ENCODE results near the gene IGFBPL1.

The IGFBPL1 gene

GRCh38 chr9:38387751-38388150 lies 36.5 kb downstream of the IGFBPL1 start:
- no peak overlapping the region for H3K4me3 ChIP-seq (replicated peaks; ENCODE audit: low read depth, low read length)
- TF ChIP-seq CTCF (IDR thresholded peaks at IDR 0.05; ENCODE audit: low read length, missing control alignments): no peak
- DNase-seq (ENCODE audit: low read depth): no peak

- no peak for TF ChIP-seq CTCF (IDR thresholded peaks at IDR 0.05; ENCODE audit: low read length, missing control alignments)
- DNase-seq (ENCODE audit: low read depth): no peak
- H3K4me3 ChIP-seq (replicated peaks; ENCODE audit: low read depth, low read length): no peak overlapping the region
Measured at GRCh38 chr9:38387066-38387465, 37.2 kb downstream of the IGFBPL1 start.

- no peak for DNase-seq (ENCODE audit: low read depth)
- no peak for TF ChIP-seq CTCF (IDR thresholded peaks at IDR 0.05; ENCODE audit: low read length, missing control alignments)
- no peak overlapping the region for H3K4me3 ChIP-seq (replicated peaks; ENCODE audit: low read depth, low read length)
Measured at GRCh38 chr9:38386319-38386895, 37.8 kb downstream of the IGFBPL1 start.

DNA sequence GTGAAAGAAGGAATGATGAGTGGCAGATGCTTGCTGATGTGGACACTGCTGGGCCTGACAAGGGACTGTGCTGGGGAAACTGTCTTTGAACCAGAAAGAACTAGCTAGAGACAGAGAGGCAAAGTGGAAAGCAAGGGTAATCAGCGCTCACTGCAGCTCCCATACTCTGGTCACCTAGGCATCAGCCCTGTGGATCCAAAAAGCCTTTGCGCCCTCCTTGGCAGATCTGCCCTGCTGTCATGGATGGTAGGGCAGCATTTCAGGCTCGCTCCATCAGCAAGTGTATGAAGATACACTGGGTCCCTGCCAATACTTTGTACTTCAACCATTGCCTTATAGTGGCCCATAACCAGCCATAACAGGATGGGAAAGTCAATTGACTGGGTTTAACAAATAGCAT lies 38.4 kb downstream of the IGFBPL1 start:
- DNase-seq (ENCODE audit: low read depth): no peak
- no peak overlapping the region for H3K4me3 ChIP-seq (replicated peaks; ENCODE audit: low read depth, low read length)
- TF ChIP-seq CTCF (IDR thresholded peaks at IDR 0.05; ENCODE audit: low read length, missing control alignments): no peak

DNA sequence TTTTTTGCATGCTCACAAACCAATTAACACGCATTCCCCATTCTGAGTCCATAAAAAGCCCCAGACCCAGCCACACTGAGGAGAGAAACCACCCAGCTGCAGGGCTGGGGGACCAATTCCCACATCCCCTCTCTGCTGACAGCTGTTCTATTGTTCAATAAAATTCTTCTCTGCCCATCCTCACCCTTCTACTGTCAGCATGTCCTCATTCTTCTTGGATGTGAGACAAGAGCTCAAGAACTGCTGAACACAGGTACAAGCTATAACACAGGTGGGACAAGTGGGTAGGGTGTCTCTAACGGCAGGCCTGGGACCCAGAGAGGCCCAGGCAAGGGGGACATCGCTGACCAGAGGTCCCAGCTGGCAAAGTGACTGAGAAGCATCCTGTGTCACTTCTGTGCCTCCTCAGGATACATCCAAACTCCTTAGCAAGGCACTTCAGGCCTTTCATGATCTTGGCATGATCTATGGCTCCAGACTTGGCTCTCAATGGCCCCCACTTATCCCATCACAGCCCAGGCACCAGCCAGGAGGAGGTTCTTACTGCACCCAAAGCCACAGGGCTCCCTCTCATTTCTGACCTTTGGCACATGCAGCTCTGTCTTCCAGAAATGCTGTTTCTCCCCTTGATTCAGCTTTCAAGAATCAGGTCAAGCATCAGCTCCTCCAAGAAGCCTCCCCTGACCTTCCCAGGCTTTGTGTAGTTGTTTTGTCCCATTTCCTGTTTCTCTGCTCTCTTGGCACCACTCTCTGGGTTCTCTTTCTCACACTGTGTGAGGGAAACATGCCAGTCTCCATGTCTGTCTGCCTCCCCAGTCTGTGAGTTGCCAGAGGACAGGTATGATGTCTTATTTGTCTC lies 39.0 kb downstream of the IGFBPL1 start:
- no peak for DNase-seq (ENCODE audit: low read depth)
- no peak for TF ChIP-seq CTCF (IDR thresholded peaks at IDR 0.05; ENCODE audit: low read length, missing control alignments)
- H3K4me3 ChIP-seq (replicated peaks; ENCODE audit: low read depth, low read length): no peak overlapping the region

- no peak for TF ChIP-seq CTCF (IDR thresholded peaks at IDR 0.05; ENCODE audit: low read length, missing control alignments)
- DNase-seq (ENCODE audit: low read depth): no peak
- no peak overlapping the region for H3K4me3 ChIP-seq (replicated peaks; ENCODE audit: low read depth, low read length)
Measured at GRCh38 chr9:38382141-38382540, 42.1 kb downstream of the IGFBPL1 start.

Measured in fibroblast of pulmonary artery (primary cell).